Measurements from ENCODE around the gene GLIPR1.
"Not testable (repeated sequence)": the region's sequence is repeated elsewhere in the genome, so short reads cannot be mapped to it uniquely, and the experiment has no call there.

The GLIPR1 gene

DNA sequence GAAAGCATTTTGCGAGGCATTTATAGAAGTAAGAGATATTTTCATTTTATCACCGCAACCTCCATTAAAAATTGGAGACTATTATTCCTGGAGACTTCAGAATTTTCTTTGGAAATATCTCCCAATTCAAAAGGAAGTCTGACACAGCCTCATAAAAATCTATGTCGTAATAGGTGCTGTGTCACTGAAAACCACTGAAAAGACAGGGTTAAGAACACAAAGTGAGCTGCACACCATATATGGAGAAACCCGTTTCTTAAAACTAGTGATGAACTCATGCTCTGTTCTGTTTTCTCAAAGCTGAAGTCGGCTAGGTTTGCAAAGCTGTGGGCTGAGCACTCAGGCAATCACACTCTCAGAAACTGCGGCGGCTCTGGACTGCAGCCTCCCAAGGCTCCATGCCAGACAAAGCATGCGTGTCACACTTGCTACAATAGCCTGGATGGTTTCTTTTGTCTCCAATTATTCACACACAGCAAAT lies at the start of gene GLIPR1:
Gene GLIPR1, plus strand, starts transcription at position 287 of the 481 bp plus-strand sequence. Its CDS starts 126 bp downstream, at position 413.
- peak; percentile 99 for DNase-seq
- in situ Hi-C loops (cut with HindIII; ENCODE audit: low pct_ligation_motif_present, low pct_unique_long_range_greater_than_20kb, low sequenced_read_pairs), result no loop called here

DNA sequence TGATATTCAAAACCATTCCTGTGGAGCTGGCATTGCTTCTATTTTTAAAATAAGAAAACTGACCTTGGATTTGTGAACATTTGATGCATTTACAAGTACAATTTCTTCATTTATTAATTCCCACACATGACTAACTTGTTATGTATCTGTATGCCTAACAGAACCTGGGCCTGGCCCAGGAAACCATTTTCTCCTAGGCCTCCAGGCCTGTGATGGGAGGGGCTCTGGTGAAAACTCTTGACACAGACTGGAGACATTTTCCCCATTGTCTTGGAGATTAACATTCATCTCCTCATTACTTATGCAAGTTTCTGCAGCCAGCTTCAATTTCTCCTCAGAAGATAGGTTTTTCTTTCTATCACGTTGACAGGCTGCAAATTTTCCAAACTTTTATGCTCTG lies 47.6 kb upstream of the GLIPR1 start:
- no peak for DNase-seq
- in situ Hi-C loops (cut with HindIII; ENCODE audit: low pct_ligation_motif_present, low pct_unique_long_range_greater_than_20kb, low sequenced_read_pairs), result no loop called here

DNA sequence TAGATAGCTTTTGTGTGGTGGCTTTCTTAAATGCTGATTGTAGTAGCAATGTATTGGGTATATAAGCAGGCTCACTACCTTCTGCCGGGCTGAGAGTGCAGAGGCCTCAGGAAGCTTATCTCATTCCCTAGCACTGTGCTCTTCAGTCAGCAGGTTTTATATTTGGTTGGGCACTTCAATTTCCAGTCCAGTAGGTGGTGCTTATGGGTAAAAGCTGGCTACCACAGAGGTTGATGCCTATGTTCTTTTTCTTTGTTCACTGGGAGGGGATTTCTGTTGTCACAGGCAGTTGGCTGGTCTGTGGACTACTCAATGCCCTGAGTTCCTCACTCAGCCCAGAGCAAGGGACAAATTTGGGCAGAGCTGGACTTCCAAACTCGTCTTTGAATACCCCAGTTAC lies 43.0 kb upstream of the GLIPR1 start:
- peak; percentile 22 for DNase-seq
- in situ Hi-C loops (cut with HindIII; ENCODE audit: low pct_ligation_motif_present, low pct_unique_long_range_greater_than_20kb, low sequenced_read_pairs), result no loop called here

DNA sequence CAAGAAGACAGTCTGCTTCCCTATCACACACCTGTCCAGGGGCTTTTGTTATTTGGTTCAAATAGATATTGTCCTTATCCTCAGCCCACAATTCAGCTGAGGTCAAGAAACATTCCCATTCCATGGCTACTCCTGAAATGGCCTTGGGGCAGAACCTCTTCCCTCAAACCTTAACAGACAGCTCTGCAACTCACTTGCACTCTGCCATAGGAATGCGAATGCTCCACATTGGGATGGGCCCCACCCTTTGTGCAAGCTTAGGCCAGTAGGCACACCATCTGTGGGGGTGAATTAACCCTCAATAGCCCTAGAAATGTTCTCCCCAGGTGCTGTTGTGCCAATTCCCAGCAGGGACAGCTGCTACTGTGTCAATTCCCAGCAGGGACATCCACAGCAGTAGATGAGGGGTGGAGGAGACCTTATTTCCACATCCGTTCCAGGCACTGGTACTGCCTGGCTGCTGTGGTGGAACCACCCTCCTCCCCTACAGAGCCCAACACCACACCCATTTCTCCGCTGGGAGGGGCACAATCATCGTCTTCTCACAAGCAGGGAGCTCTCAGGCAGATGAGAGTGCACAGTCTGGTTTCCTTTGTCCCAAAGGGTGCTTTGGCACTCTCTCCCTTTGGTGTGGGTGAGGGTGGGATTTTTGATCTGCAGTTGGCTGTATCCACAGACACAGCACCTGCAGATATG lies 42.3 kb upstream of the GLIPR1 start:
- DNase-seq, result no peak
- in situ Hi-C loops (cut with HindIII; ENCODE audit: low pct_ligation_motif_present, low pct_unique_long_range_greater_than_20kb, low sequenced_read_pairs), result no loop called here

DNA sequence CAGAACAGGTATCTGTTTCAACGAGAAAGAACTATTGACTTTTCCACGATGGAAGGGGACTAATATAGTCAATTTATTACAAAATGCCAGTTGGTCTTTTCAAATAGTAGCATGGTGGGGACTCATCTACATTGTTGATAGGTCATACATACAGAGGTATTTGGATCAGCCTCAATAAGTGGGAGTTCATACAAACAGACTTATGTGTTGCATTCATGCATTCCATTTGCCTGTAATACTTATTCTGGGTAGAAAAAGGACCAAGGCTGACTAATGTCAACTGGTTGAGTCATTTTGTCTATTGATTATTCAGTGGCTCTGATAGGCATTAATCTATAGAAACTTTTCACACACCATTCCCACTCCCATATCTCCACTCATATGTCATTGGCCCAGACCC lies 41.5 kb upstream of the GLIPR1 start:
- no peak for DNase-seq
- in situ Hi-C loops (cut with HindIII; ENCODE audit: low pct_ligation_motif_present, low pct_unique_long_range_greater_than_20kb, low sequenced_read_pairs), result no loop called here

DNA sequence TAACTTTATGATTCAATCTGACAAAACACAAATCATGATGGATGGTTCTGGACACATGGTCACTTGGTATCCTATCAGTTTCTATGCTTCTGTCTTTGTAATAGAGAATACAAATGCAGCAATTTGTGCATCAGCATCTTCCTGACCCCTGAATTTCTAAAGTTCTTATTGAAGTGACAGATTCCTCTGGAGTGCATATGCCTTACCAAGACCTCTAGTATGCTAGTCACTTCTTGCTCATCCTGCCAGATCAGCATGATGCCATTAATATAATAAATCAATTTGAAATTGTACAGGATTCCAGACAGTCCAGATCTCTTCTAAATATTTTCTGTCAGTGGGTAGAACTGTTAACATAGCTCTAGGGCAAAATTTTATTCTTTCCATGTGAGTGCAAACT lies 40.6 kb upstream of the GLIPR1 start:
- no peak for DNase-seq
- in situ Hi-C loops (cut with HindIII; ENCODE audit: low pct_ligation_motif_present, low pct_unique_long_range_greater_than_20kb, low sequenced_read_pairs), result no loop called here

DNA sequence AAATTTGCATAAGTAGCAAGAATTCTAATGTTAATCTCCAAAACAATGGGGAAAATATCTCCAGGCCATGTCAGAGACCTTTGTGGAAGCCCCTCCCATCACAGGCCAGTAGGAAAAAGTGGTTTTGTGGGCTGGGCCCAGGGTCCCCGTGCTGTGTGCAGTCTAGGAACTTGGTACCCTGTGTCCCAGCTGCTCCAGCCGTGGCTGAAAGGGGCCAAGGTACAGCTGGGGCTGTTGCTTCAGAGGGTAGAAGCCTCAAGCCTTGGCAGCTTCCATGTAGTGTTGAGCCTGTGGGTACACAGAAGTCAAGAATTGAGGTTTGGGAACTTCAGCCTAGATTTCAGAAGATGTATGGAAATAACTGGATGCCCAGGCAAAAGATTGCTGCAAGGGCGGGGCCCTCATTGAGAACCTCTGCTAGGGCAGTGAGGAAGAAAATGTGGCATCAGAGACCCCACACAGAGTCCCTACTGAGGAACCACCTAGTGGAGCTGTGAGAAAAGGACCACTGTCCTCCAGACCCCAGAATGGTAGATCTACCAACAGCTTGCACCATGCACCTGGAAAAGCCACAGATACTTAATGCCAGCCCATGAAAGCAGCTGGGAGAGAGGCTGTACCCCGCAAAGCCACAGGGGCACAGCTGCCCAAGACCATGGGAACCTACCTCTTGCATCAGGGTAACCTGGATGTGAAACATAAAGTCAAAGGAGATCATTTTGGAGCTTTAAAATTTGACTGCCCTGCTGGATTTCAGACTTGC lies 38.7 kb upstream of the GLIPR1 start:
- in situ Hi-C loops (cut with HindIII; ENCODE audit: low pct_ligation_motif_present, low pct_unique_long_range_greater_than_20kb, low sequenced_read_pairs); DNase-seq: not testable (repeated sequence)

DNA sequence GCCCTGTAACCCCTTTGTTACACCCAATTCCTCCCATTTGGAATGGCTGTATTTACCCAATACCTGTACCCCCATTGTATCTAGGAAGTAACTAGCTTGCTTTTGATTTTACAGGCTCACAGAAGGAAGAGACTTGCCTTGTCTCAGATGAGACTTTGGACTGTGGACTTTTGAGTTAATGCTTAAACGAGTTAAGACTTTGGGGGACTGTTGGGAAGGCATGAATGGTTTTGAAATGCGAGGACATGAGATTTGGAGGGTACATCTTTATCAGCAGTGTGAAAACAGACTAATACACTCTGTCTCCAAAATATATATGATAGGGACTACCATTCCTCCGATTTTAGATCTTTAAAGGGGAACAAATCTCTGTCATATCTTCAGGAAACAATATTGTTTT lies 38.1 kb upstream of the GLIPR1 start:
- in situ Hi-C loops (cut with HindIII; ENCODE audit: low pct_ligation_motif_present, low pct_unique_long_range_greater_than_20kb, low sequenced_read_pairs); DNase-seq: not testable (repeated sequence)

DNA sequence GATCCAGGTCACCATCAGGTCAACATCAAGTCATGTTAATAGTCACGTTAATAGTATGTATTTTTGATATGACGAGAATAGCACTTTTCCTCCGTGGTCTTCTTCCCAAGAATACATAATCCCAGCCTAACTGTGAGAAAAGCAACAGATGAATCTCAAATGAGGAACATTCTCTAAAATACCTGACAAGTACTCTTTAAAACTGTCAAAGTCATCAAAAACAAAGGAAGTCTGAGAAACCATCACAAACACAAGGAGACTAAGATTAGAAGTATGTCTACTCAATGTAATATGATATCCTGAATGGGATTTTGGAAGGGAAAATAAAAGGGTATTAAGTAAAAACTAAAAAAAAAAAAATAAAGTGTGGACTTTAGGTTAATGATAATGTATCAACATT lies 36.8 kb upstream of the GLIPR1 start:
- no peak for DNase-seq

DNA sequence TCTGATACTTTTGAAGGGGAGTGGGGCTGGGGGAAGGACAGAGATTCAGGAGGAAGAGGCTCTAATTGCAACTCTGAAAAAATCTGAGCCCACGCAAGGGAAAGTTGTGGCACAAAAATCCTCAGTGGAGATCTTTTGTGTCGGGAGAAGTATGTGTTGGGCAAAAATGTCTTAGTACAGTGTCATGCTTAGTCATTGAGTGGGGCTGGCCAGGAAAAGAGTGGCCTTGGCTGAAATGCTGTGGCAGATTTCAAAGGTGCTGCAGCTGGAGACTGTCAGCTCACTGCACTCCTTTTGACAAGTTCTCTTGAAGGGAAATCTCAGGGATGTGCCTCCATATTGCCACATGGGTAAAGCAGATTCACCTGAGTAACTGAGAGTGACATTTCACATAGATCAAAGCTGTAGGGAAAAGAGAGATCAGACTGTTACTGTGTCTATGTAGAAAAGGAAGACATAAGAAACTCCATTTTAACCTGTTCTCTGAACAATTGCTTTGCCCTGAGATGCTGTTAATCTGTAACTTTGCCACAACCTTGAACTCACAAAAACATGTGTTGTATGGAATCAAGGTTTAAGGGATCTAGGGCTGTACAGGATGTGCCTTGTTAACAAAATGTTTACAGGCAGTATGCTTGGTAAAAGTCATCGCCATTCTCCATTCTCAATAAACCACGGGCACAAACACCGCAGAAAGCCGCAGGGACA lies 36.0 kb upstream of the GLIPR1 start:
- no peak for DNase-seq
- in situ Hi-C loops (cut with HindIII; ENCODE audit: low pct_ligation_motif_present, low pct_unique_long_range_greater_than_20kb, low sequenced_read_pairs), result no loop called here

More for the DNA sequence above, 36.8 kb upstream of the GLIPR1 start:
- in situ Hi-C loops (cut with HindIII; ENCODE audit: low pct_ligation_motif_present, low pct_unique_long_range_greater_than_20kb, low sequenced_read_pairs), result no loop called here

DNA sequence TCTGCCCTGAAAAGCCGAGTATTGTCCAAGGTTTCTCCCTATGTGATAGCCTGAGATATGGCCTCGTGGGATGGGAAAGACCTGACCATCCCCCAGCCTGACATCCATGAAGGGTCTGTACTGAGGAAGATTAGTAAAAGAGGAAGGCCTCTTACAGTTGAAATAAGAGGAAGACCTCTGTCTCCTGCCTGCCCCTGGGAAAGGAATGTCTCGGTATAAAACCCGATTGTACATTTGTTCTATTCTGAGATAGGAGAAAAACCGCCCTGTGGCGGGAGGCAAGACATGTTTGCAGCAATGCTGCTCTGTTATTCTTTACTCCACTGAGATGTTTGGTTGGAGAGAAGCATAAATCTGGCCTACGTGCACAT lies 35.4 kb upstream of the GLIPR1 start:
- in situ Hi-C loops (cut with HindIII; ENCODE audit: low pct_ligation_motif_present, low pct_unique_long_range_greater_than_20kb, low sequenced_read_pairs); DNase-seq: not testable (repeated sequence)

DNA sequence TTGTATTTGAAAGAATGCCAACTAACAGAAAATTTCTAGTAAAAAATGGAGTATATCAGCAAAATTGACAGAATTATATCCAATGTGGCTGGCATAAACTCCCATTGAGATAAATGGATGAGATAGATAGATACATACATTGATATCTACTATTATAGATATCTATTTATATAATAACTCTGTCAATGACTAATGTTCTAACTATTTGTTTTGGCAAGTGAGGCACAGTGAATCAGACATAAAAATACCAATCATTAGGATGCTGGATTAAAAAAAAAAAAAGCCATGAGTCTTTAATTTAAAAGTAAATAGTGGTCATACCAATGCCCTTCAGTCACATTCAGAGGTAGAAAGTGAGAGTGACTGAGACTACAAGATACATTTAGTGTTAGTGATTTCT lies 33.7 kb upstream of the GLIPR1 start:
- DNase-seq, result peak; percentile 15
- in situ Hi-C loops (cut with HindIII; ENCODE audit: low pct_ligation_motif_present, low pct_unique_long_range_greater_than_20kb, low sequenced_read_pairs), result no loop called here

DNA sequence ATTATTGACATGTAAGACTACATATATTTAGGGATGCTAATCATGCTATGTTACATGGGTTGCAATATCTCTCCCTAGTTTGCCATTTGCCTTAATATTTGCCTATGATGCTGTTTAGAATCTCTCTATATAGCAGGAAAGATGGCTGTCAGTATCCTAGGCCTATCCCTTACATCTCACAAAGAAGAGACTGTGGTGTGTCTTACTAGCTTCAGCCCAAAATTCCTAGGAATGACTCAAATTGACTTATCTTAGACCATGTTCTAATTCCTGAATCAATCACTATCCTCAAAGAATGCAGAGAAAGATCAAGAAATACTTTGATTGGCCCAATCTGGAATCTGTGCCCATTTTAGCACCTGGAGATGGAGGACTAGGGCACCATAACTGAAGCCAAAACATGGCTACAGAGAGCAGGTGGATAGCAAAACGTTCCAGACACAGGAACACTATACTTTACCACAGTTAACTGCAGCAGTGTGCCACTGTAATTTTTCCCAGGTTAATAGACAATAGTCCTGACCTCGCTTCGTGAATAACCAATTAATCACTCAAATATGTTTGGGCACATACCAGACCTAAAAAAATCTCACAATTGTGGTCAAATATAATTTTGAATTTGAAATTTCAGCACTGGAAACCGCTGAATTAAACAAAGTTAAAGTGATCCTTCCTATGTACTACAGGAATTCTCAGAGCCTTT lies 32.7 kb upstream of the GLIPR1 start:
- in situ Hi-C loops (cut with HindIII; ENCODE audit: low pct_ligation_motif_present, low pct_unique_long_range_greater_than_20kb, low sequenced_read_pairs), result no loop called here
- DNase-seq, result no peak

DNA sequence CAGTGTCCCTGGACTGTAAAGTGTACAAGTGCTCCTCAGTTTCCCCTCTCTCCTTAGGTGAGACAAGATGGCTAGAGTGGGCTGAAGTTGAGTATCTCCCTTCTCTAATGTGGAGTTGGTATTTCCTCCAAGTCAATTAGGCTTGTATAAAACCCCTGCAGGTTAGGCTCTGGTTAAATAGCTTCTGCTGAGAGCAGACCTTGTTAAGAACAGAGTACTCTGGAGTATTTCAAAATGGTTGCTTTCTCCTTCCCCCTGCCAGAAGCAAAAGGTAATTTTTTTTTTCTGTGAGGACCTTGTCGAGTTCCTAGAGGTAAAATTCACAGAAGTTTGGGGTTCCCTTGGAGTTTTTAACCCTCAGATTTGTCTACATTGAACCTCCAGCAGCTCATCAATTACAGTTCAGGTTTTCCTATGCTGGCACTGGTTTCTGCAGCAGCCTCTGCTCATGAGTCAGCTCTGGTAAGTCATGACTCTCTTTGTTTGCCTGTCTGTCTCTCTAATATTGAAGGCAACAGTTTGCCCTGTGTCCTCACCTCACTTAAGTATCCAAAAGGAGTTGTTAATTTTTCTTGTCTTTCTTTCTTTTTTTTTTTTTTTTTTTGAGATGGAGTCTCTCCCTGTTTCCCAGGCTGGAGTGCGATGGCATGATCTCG lies 27.8 kb upstream of the GLIPR1 start:
- DNase-seq, result no peak
- in situ Hi-C loops (cut with HindIII; ENCODE audit: low pct_ligation_motif_present, low pct_unique_long_range_greater_than_20kb, low sequenced_read_pairs), result no loop called here

DNA sequence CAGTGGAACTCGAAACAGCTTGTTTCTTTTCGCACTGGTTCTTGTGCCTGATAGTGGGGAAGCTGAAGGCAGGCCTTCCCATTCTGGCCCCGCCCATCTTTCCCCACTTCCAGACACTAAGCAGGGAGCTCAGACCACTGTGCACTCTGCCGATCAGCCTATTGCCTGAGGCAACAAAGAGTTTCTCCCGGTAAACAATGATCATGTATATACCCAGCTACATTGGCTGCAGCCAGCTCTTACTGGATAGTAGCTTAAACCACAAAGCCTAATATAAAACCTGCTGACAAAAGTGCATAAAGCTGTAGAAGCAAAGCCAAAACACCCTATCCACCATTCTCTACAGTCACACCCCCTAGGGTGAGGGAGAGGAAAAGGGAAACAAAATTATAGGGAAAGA lies 24.7 kb upstream of the GLIPR1 start:
- in situ Hi-C loops (cut with HindIII; ENCODE audit: low pct_ligation_motif_present, low pct_unique_long_range_greater_than_20kb, low sequenced_read_pairs), result no loop called here
- no peak for DNase-seq

DNA sequence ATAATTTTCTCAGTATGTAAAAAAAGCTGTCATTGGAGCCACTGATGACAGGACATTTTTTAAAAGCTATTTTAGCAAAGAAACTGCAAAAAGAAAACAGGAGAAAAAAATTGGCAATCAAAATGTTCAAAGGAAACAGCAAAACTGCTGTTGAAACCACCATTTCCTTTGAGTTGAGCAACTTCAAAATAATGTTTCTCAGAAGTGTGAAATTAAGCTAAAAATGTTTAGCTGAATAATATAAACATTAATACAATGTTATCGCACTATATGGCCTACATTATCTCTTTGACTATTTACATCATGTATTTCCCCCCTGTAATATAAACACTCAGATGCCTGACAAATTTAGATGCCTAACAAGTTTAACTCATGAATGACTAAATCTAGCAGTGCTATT lies 23.4 kb upstream of the GLIPR1 start:
- no peak for DNase-seq
- in situ Hi-C loops (cut with HindIII; ENCODE audit: low pct_ligation_motif_present, low pct_unique_long_range_greater_than_20kb, low sequenced_read_pairs), result no loop called here

DNA sequence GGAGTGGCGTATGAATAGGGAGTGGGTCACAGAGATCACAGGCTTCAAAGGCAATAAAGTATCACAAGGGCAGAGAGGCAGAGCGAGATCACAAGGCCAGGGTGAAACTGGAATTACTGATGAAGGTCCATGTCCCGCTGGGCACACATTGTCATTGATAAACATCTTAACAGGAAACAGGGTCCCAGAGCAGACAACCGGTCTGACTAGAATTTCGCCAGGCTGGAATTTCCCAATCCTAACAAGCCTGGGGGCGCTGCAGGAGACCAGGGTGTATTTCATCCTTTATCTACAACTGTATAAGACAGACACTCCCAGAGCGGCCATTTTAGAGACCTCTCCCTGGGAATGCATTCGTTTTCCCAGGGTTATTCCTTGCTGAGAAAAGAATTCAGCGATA lies 22.7 kb upstream of the GLIPR1 start:
- in situ Hi-C loops (cut with HindIII; ENCODE audit: low pct_ligation_motif_present, low pct_unique_long_range_greater_than_20kb, low sequenced_read_pairs); DNase-seq: not testable (repeated sequence)

DNA sequence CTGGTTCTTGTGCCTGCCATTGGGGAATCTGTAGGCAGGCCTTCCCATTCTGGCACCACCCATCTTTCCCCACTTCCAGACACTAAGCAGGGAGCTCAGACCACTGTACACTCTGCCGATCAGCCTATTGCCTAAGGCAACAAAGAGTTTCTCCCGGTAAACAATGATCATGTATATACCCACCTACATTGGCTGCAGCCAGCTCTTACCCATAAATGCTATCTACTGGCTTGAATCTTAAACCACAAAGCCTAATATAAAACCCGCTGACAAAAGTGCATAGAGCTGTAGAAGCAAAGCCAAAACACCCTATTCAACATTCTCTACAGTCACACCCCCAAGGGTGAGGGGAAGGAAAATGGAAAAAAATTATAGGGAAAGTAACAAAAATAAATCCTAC lies 20.8 kb upstream of the GLIPR1 start:
- in situ Hi-C loops (cut with HindIII; ENCODE audit: low pct_ligation_motif_present, low pct_unique_long_range_greater_than_20kb, low sequenced_read_pairs), result no loop called here
- DNase-seq, result no peak

Measured in ACHN (cell line).